Upper lobe of left lung (tissue), 4 donors: ENCODE results near the gene CFAP73.

Experiments
- POLR2A ChIP-seq, 4 donors: fragments of 450-650 bp; IDR thresholded peaks; one replicate each; pipeline ENCODE4 v1.5.1; 2016 to 2017; ENCODE audit warnings: antibody characterized with exemption in 4 of 4, mild to moderate bottlenecking in 2 of 4
- TF ChIP-seq, protein P1 (sequence below), 6 experiments: fragments of 450-650 bp in 4 of 6; fragments of 200-600 bp in 2 of 6; sonication (generic) in 2 of 6; IDR thresholded peaks; one replicate each; pipeline ENCODE4 v1.5.1; 2016 to 2019; ENCODE audit warnings: antibody characterized with exemption in 6 of 6

DNA sequence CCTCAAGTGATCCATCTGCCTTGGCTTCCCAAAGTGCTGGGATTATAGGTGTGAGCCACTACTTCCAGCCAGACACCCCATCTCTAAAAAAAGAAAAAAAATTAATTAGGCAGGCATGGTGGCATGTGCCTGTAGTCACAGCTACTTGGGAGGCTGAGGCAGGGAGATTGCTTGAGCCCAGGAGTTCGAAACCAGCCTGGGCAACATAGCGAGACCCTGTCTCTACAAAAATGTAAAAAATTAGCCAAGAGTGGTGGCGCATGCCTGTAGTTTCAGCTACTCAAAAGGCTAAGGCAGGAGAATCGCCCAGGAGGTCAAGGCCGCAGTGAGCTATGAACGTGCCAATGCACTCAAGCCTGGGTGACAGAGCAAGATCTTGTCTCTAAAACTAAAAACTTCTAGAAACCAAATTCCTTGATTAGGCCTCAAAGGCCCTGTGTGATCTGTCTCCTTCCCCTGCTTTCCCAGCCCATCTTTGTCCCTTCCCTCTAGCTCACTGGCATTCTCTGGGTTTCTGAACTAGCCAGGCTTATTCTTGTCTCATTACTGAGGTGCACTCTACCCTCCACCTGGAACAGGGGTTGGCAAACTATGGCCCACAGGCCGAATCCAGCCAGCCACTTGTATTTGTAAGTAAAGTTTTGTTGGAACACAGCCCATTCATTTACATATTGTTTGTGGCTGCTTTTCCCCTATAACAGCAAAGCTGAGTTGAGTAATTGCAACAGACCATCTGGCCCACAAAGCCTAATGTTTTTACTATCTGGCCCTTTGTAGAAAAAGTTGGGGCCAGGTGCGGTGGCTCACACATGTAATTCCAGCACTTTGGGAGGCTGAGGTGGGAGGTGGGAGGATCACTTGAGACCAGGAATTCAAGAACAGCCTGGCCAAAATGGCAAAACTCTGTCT, 54.6 kb downstream of the CFAP73 start:
- TF ChIP-seq, protein P1, sequence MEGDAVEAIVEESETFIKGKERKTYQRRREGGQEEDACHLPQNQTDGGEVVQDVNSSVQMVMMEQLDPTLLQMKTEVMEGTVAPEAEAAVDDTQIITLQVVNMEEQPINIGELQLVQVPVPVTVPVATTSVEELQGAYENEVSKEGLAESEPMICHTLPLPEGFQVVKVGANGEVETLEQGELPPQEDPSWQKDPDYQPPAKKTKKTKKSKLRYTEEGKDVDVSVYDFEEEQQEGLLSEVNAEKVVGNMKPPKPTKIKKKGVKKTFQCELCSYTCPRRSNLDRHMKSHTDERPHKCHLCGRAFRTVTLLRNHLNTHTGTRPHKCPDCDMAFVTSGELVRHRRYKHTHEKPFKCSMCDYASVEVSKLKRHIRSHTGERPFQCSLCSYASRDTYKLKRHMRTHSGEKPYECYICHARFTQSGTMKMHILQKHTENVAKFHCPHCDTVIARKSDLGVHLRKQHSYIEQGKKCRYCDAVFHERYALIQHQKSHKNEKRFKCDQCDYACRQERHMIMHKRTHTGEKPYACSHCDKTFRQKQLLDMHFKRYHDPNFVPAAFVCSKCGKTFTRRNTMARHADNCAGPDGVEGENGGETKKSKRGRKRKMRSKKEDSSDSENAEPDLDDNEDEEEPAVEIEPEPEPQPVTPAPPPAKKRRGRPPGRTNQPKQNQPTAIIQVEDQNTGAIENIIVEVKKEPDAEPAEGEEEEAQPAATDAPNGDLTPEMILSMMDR (IDR thresholded peaks at IDR 0.05), result no peak
- no peak for TF ChIP-seq POLR2A (IDR thresholded peaks at IDR 0.05)
